Islet precursor cell (in vitro differentiated cells): Measurements from ENCODE around the gene TBC1D12.
A peak's percentile ranks its signal among the peaks of the same experiment; 100 is the strongest.
"Not testable (repeated sequence)": the region's sequence is repeated elsewhere in the genome, so short reads cannot be mapped to it uniquely, and the experiment has no call there.

ENCODE experiments used
- DNase-seq: peaks from one replicate; pipeline ENCODE4 v3.0.0-alpha.2; 2018

The TBC1D12 gene

DNA sequence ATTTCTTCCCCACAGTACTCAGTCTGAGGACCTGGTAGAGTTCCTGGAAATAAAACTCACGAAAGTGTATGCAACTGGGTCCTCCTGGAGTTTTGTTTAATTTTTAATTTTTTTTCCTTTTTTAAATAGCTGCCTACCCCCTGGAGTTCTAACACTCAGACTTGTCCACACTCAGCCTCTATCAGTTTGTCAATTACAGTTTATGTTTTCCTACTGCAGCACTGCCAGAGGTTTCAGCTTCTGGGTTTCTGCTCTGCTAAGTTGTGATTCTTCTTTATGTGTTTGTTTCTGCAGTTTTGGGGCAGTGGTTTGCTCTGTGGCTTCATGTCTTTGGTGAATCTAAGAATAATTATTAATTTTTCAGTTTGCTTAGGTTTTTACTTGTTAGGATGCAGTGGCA is 59.2 kb downstream of the TBC1D12 start:
- no peak for DNase-seq

DNA sequence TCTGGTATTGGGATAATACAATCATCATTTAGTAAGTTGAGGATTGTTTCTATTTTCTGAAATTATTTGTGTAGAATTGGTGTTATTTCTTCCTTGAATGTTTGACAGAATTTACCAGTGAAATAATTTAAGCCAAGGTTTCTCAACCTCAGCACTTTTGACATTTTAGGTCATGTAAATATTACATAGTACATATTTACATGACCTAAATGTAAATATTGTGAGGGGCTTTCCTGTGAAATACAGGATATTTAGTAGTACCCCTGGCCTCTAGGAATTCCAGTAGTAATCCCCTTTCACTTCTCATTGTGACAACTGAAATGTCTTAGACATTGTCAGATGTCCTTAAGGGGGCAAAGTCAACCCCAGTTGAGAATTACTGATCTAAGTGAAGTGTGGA is 59.8 kb downstream of the TBC1D12 start:
- DNase-seq, result no peak

DNA sequence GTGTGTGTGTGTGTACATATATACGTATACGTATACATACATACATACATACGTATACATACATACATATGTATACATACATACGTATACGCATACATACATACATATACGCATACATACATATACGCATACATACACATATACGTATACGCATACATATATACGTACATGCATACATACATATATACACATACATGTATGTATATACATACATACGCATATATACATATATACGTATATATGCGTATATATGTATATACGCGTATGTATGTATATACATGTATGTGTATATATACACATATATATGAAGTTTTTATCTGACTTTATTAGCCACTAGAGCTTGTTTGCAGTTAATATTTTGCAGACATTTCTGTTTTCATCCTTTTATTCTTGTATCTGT is 63.3 kb downstream of the TBC1D12 start:
- no peak for DNase-seq

DNA sequence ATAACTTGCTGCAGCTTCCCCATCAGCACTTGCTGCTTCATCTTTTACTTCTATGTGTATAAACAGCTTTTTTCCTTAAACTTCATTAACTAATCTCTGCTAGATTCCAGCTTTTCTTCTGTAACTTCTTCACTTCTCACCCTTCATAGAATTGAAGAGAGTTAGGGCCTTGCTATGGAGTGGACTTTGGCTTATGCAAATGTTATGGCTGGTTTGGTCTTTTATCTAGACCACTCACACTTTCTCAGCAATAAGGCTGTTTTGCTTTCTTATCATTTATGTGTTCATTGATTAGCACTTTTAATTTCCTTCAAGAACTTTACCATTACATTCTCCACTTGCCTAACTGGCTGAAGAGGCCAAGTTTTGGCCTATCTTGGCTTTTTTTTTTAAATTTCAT is 79.1 kb downstream of the TBC1D12 start:
- no peak for DNase-seq

DNA sequence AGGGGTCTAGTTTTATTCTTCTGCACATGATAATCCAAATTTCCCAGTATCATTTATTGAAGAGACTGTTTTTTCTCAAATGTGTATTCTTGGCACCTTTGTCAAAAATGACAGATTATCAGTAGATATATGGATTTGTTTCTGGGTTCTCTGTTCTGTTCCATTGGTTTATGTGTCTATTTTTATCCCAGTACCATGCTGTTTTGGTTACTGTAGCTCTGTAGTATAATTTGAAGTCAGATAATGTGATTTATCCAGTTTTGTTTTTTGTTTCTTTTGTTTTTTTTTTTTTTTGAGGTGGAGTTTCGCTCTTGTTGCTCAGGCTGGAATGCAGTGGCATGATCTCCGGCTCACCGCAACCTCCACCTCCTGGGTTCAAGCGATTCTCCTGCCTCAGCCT is 81.6 kb downstream of the TBC1D12 start:
- no peak for DNase-seq

DNA sequence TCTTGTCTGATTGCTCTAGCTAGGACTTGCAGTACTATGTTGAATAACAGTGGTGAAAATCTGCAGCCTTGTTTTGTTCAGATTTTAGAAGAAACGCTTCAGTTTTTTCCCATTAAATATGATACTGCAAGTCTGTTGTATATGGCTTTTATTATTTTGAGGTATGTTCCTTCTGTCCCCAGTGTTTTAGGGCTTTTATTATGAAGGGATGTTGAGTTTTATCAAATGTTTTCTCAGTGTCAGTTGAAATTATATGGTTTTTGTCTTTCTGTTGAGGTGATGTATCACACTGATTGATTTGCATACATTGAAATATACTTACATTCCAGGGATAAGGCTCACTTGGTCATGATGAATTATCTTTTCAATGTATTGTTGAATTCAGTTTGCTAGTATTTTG is 82.8 kb downstream of the TBC1D12 start:
- DNase-seq, result no peak

DNA sequence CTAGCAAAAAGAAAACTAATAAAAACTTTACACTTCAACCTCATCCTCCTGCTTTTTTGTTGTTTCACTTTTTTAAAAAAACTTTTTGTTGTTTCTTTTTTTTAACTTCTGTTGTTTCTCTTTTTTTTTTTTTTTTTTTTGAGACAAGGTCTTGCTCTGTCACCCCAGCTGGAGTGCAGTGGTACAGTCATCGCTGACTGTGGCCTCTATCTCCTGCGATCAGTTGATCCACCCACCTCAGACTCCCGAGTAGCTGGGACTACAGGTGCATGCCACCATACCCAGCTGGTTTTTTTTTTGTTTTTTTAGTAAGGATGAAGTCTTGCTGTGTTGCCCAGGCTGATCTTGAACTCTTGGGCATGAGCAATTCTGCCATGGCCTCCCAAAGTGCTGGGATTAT is 85.2 kb downstream of the TBC1D12 start:
- DNase-seq, result no peak

DNA sequence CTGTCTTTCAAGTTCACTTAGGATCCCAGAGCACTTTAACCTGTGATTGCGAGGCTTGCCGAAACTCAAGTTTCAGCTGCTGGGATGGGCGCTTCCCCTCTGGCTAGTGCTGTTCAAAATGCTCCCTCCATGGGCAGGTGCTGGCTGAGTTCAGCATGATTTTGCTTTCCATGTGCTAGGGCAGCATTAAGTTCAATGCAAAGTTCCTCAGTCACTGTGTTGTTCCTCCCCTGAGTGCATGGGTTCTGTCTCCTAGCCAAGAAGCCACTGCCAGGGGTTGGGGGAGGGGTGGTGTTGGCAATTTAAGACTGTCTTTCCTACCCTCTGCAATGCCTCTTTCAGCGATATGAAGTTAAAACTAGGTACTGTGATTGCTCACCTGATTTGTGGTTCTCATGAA is 86.8 kb downstream of the TBC1D12 start:
- DNase-seq, result no peak

DNA sequence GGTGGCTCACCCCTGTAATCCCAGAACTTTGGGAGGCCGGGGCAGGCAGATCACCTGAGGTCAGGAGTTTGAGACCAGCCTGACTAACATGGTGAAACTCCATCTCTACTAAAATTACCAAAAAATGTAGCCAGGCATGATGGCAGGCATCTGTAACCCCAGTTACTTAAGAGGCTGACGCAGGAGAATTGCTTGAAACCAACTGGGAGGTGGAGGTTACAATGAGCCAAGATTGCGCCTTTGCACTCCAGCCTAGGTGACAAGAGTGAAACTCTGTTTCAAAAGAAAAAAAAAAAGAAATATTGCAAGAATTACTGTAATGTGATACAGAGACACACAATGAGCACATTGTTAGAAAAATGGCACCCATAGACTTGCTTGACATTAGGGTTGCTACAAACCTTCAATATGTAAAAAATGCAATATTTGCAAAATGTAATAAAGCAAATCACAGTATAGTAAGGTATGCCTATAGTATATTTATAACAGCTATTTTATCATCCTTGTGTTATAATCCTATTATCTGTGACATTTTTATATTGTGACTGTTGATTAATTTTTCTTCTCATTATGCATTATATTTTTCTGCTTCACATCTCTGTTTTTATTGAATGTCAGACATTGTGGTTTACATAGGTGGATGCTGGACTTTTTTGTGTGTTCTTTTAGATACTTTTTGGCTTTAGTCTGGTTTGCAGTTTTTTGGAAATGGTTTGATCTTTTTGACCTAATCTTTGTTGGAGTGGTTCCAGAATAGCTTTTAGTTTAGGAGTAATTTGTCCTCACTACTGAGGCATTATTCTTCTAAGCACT is 87.8 kb downstream of the TBC1D12 start:
- no peak for DNase-seq

DNA sequence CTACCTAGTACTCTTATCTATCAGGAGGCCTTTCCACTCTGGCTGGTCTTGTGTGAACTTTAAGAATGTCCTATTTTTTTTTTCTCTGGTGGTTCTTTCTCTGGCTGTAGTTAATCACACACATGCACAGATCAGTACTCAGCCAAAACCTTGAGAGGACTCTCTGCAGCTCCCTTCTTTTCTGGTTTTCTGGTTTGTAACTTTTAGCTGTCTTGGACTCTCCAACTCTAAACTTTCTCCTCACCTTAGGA is 88.4 kb downstream of the TBC1D12 start:
- DNase-seq, result no peak

DNA sequence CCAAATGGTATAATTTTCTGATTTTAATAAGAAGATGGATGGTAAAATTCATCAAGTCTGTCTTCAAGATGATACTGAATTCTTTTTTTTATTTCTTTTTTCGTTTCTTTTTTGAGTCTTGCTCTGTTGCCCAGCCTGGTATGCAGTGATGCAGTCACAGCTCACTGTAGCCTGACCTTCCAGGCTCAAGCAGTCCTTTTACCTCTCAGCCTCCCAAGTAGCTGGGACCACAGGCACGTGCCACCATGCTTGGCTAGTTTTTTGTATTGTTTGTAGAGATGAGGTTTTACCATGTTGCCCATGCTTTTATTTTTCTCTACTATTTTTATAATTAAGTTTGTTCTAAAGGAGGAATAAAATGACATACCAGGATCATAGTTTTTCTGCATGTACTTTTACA is 91.1 kb downstream of the TBC1D12 start:
- no peak for DNase-seq

DNA sequence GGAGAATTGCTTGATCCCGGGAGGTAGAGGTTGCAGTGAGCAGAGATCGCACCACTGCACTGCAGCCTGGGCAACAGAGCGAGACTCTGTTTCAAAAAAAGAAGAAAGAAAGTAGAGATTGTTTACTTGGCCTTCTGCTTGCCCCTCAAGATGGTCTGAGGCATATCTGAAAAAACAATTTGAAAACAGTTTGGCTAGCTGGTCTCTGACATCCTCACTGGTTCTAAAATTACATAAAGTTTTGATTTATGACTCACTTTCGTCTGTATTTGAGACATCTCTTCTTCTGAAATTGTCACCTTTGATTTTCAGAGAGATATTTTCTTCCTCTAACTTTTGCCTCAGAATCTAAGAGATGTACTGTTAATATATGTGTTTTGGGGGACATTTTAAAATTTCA is 93.7 kb downstream of the TBC1D12 start:
- DNase-seq, result no peak

DNA sequence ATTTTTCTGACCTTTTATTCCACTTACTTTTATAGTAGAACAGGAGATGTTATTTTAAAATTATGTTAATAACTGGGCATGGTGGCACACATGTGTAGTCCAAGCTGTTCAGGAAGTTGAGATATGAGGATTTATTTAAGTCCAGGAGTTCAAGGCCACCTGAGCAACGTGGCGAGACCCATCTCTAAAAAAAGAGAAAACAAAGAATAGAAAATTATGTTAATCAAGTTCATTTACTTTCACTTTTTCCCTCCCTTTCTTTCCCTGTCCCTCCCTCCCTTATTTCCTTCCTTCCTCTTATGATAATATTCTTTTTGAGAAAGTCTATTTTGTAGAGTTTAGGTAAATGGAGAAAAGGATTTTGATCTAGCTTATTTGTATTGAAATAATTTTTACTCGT is 94.3 kb downstream of the TBC1D12 start:
- DNase-seq, result no peak

DNA sequence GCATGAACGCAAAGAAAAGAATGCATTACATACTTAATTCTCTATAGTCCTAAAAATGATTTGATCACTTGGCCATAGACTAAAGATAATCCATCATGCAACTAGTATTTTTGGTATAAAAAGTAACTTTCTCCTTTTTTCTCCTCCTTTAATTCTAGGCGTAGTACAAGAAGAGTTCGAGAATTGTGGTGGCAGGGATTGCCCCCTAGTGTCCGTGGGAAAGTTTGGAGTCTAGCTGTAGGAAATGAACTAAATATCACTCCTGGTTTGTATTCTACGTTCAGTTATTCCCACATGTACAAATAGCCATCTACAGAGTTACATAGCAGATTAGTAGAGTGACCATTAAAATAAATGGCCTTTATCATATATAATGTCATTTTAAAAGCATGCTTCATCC is 97.7 kb downstream of the TBC1D12 start:
- DNase-seq, result no peak

DNA sequence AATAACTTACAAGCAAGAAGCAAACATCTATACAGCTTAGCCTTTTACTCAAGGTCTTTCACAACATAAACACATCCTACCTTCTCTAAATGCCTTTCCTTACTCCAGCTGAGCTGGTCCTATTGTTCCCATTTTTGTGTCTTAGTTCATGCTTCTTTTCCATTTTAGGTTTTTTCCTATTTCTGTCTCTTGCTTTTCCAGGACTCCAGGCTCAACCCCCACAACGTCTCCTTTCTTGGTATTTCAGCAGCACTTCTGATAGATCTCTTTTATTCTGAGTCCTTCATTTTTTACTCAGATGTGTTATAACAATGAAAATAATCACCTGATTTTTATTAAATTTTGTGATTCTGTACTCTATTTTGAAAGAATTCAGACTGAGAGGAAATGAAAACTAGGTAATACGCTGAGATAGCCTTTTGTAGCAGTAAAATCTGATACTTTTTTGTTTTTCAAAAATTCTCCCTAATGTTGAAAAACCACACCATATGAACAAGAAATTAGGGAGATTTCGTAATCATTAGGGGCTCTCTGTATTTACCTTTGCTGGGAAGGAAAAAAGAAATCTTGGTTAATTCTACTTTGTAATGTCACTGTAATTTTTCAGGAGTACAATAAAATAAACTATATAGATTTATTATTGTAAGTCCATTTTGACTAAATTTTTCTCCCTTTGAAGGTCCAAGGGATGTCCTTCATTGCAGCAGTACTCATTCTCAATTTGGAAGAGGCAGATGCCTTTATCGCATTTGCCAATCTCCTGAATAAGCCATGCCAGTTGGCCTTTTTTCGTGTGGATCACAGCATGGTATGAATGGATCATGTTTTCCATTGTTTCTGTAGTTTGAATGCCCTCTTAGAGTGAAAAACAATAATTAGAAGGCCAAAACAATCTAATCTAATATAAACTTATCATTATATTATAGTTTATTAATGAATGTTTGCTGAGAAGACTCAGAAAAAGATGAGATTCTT is 119.2 kb downstream of the TBC1D12 start:
- DNase-seq, result no peak

DNA sequence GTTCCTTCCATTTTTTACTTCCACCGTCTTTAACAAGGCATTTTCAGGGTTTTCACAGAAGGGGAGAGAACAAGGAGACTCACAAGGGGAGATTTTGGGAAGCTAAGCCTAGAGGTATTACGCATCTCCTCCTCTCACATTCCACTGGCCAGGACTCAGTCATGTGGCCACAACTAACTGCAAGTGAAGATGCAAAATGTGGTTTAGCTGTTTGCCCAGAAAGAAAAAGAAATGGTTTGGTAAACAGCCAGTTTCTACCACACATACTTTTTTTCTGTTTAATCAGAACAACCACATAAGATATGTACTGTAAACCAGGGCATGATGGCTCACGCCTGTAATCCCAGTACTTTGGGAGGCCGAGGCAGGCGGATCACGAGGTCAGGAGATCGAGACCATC is 121.8 kb downstream of the TBC1D12 start:
- no peak for DNase-seq

DNA sequence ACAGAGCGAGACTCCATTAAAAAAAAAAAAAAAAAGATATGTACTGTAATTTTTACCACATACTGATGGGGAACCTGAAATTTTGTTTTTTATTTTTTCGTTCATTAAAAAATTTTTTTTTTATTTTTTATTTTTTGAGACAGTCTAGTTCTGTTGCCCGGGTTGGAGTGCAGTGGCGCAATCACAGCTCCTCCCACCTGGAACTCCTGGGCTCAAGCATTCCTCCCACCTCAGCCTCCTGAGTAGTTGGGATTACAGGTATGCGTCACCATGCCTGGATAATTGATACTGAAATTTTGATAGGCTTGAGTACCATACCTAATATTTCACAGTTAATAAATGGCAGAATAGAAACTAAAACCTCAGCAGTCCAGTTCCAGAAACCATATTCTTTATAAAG is 122.4 kb downstream of the TBC1D12 start:
- DNase-seq, result no peak

DNA sequence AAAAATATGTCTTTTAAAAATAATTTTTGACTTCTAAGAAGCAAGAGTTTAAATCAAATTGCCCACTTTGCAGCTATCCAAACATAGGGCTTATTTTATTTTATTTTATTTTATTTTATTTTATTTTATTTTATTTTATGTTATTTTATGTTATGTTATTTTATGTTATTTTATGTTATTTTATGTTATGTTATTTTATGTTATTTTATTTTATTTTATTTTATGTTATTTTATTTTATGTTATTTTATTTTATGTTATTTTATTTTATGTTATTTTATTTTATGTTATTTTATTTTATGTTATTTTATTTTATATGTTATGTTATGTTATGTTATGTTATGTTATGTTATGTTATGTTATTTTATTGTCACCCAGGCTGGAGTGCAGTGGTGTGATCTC is 129.2 kb downstream of the TBC1D12 start:
- DNase-seq, result not testable (repeated sequence)

DNA sequence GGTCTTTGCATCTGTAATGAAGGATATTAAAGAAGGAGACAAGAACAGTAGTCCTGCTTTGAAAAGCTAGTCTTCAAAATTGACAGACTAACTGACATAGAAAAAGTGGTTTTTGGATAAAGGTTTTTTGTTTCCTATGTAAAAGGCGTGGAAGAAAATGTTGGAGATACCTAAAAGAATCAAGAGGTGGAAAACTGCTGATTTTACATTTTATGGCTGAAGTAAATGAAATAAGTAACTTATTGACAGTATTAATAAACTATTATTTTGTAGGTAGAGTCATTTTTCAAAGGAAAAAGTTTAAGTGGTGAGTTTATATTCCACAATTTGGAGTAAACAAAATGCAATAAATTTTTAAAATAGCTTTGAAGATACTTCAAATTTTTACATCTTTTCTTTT is 130.7 kb downstream of the TBC1D12 start:
- no peak for DNase-seq

DNA sequence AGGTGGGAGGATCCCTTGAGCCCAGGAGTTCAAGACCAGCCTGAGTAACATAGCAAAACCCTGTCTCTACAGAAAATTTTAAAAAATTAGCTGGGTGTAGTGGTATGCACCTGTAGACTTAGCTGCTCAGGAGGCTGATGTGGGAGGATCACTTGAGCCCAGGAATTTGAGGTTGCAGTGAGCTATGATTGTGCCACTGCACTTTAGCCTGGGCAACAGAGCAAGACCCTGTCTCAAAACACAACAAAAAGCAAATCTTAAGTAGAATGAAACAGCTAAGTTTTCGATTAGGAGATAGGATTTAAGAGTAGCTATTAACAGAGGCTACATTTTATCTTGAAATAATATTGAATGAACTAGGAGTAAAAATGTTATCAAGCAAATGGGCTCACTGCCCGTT is 139.9 kb downstream of the TBC1D12 start:
- DNase-seq, result not testable (repeated sequence)

DNA sequence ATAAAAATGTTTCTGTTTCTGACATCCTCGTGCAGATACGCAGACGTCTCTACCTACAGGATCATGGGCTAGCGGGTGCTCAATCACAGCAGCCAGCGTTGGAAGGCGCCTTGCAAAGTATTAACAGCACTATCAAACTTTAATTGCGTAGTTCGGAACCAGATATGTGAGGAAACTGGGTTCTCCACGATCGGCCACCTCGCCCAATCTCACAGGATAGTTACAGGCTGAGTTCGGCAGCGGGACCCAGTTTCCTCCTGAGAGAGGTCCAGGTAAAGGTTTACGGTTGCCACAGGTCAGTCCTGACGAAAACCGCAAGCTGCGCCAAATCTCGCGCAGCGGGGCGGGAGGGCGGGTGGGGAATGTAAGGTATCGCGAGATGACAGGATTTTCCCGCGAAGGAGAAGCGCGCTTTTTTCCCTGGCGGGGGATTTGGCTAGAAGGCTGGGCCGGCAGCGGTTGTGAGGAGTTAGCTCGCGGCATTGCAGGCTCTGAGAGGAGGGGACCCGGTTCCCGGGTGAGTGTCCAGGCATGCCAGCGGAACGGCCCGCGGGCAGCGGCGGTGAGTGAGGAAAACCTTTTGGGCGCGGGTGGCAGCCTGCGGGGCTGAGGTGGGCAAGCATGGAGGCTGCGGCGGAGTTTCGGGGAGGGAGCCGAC is 143.2 kb downstream of the TBC1D12 start, which contains the start of gene HELLS:
TSS of gene HELLS (plus strand) at position 398 of the 658 bp plus-strand sequence. CDS start at position 532, 134 bp downstream.
- DNase-seq, result peak; percentile 95

DNA sequence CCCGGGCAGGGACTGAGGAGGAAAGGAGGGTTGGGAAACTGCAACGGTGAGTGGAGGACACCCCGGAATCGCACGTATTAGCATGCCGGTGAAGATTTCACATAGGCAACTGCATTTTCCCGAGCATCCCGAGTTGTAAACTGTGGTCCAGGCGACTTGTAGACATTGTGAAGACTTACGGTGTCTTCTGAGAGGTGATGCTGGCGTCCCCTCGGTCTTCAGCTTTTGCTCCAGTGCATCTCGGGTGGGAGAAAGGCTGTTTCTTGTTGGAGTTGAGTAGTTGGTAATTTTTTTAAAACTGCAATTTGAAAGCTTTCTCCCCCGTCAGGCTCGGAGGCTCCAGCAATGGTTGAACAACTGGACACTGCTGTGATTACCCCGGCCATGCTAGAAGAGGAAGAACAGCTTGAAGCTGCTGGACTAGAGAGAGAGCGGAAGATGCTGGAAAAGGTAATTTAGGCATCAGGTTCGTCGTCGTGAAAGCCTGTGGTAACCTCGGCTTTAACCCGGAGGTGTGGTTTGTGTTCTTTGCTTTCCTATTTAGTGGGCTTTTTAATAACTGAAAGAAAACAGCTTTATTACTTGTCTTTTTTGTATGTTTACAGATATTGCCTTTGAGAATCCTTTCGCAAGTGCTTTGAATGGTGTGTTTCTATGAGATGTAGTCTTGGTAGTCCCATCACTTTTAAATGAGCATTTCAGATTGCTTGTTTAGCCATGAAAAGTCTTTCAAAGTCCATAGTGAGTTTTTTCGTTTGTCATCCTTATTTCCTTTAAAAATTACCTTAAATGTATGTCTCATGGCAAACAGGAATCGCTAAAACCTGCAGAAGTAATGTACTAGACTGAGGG is 143.9 kb downstream of the TBC1D12 start:
- DNase-seq, result peak; percentile 57

DNA sequence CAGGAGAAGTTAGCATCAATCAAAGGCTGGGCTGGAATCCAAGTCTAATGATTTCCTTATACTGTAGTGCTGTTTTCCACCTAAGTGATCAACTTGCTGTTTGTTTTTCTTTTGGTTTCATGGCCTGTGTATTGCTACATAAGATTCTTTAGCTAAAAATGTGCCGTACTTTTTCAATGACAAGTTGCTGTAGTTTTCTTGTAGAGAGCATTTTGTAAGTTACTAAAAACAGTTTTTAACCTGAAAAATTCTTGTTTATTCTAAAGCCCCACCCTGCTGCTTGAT is 144.5 kb downstream of the TBC1D12 start:
- no peak for DNase-seq
